Stimulated activated CD8-positive, alpha-beta memory T cell treated with anti-CD3 and anti-CD28 coated beads, Interleukin-12 subunit alpha, Interleukin-12 subunit beta, amount 100 ng/mL, for 1 hour (primary cell): Measurements from ENCODE around the gene CHST15.

Source experiments
- DNase-seq: peaks from one replicate; pipeline ENCODE4 v3.0.0-alpha.2; 2020; ENCODE audit warnings: low read depth

The CHST15 gene

DNA sequence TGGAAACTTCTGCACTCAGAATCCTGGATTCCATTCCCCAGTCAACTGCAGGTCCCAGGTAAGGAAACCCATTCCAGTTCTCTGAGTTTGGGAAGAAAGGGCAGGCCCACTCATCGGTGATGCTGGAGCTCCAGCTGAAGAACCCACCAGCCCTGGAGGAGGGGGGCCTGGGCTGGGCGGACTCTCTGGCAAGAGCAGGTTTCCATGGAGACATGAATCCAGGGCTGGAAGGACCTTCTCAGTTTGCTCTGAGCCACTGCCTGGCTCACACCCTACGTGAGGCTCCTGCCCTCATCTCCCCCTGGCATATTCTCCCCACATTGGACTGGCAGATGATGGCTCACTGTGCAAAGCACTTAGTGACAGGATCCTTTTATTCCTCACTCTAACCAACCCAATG is 128.4 kb downstream of the CHST15 start:
- no peak for DNase-seq

GRCh38 chr10:123962756-123963530 is 130.5 kb downstream of the CHST15 start:
- DNase-seq: no peak

- DNase-seq: no peak
Observed at GRCh38 chr10:123958241-123958640, 135.2 kb downstream of the CHST15 start.
